Activated T-helper 2 cell treated with anti-CD3 and anti-CD28 coated beads, Interferon-gamma antibody, Interleukin-2, Interleukin-4, amounts not matched to agents 10 μg/mL and 5 μg/mL and 100 μg/mL, durations not matched to agents 14 hours and 24 hours and 36 hours (primary cell): ENCODE data around the gene ZP2. TPM values are rescaled to one million over a fixed set of nuclear protein-coding genes. Genes with fewer than 3 reads are reported as not detected.

ENCODE experiments used
- total RNA-seq: library from RNA; stranded (reverse); gene quantifications from 2 replicates; pipeline ENCODE4 v1.2.3, GENCODE V29; 2022

ZP2 gene
- total RNA-seq, 1 donor from 2014 or later, result not detected

Other genes starting within 250 kb of the ZP2 start
- 0.02 and 0.05 TPM in 2 replicates for gene DNAH3, start 60.7 kb downstream of the ZP2 start, total RNA-seq
- 10.4 and 10.5 TPM in 2 replicates for gene LDAF1, start 52.9 kb downstream of the ZP2 start, total RNA-seq
- gene ANKS4B, start 22.1 kb upstream of the ZP2 start, total RNA-seq, result not detected in 2 replicates
- not detected in 2 replicates for gene CRYM, start 66.7 kb upstream of the ZP2 start, total RNA-seq